Body of pancreas (tissue), 4 donors: ENCODE results near the gene PPFIA4.

Source experiments
- CTCF ChIP-seq, 7 experiments: fragments of 450-650 bp in 4 of 7; fragments of 200-600 bp in 3 of 7; sonication (generic) in 3 of 7; IDR thresholded peaks; one replicate each; pipeline ENCODE4 v1.5.1; 2016 to 2019; ENCODE audit warnings: antibody characterized with exemption in 7 of 7
- POLR2A ChIP-seq, 3 donors: fragments of 450-650 bp; IDR thresholded peaks; one replicate each; pipeline ENCODE4 v1.6.1; 2016; ENCODE audit warnings: antibody characterized with exemption in 3 of 3, mild to moderate bottlenecking in 2 of 3

GRCh38 chr1:203089001-203089650, 62.8 kb downstream of the PPFIA4 start:
- TF ChIP-seq CTCF (IDR thresholded peaks at IDR 0.05) (no peak), POLR2A (IDR thresholded peaks at IDR 0.05) (no peak)
